CD14-positive monocyte (primary cell): ENCODE results near the gene ZNF445. TPM values are rescaled to one million over a fixed set of nuclear protein-coding genes. Genes with fewer than 3 reads are reported as not detected.

Experiments used
- DNase-seq, 3 donors: peaks; one replicate each; pipeline ENCODE4 v3.0.0-alpha.2; 2011 to 2022
- H2AFZ ChIP-seq: 2 replicates; pipeline ENCODE4 v1.6.0; 2012; ENCODE audit warnings: mild to moderate bottlenecking, low read depth, low read length, inconsistent platforms; ENCODE audit not compliant: insufficient read depth, poor library complexity, severe bottlenecking
- H3K27ac ChIP-seq, 2 donors: 1 replicate in 1 of 2; 2 replicates in 1 of 2; pipeline ENCODE4 v1.5.1; 2012 to 2013; ENCODE audit warnings: low read length in 2 of 2, control low read depth in 1 of 2, inconsistent platforms in 1 of 2, low read depth in 1 of 2, mild to moderate bottlenecking in 1 of 2
- H3K27me3 ChIP-seq, 2 donors: one replicate each; pipeline versions ENCODE4 v1.6.0 to v1.6.1; 2011 to 2013; ENCODE audit warnings: low read length in 2 of 2; ENCODE audit not compliant: control insufficient read depth in 2 of 2, insufficient read depth in 2 of 2
- H3K36me3 ChIP-seq, 2 donors: replicated peaks in 1 of 2; 1 replicate in 1 of 2; 2 replicates in 1 of 2; pipeline versions ENCODE4 v1.5.1 to v1.6.1; 2012 to 2013; ENCODE audit warnings: low read length in 2 of 2, control low read depth in 1 of 2, inconsistent platforms in 1 of 2, mild to moderate bottlenecking in 1 of 2; ENCODE audit not compliant: insufficient read depth in 2 of 2, control insufficient read depth in 1 of 2
- H3K4me1 ChIP-seq, 2 donors: 1 replicate in 1 of 2; 2 replicates in 1 of 2; pipeline versions ENCODE4 v1.5.1 to v1.6.1; 2012 to 2013; ENCODE audit warnings: low read length in 2 of 2, control low read depth in 1 of 2, inconsistent platforms in 1 of 2, mild to moderate bottlenecking in 1 of 2, moderate library complexity in 1 of 2; ENCODE audit not compliant: insufficient read depth in 2 of 2, control insufficient read depth in 1 of 2
- H3K4me2 ChIP-seq: replicated peaks from 2 replicates; pipeline ENCODE3; 2012; ENCODE audit warnings: low read length, moderate library complexity, mild to moderate bottlenecking; ENCODE audit not compliant: poor library complexity, severe bottlenecking; ENCODE audit errors: extremely low read depth
- H3K4me3 ChIP-seq, 3 experiments: fragments of 200-600 bp in 1 of 3; sonication (generic) in 1 of 3; replicated peaks in 1 of 3; 1 replicate in 2 of 3; 2 replicates in 1 of 3; pipeline ENCODE4 v1.5.1; 2011 to 2013; ENCODE audit warnings: low read length in 3 of 3, mild to moderate bottlenecking in 3 of 3, control low read depth in 2 of 3, low read depth in 2 of 3, inconsistent platforms in 1 of 3, moderate library complexity in 1 of 3
- H3K79me2 ChIP-seq: 2 replicates; pipeline ENCODE4 v1.6.0; 2012; ENCODE audit warnings: mild to moderate bottlenecking, control low read depth, inconsistent platforms, low read length, moderate library complexity; ENCODE audit not compliant: insufficient read depth
- H3K9ac ChIP-seq: 2 replicates; pipeline ENCODE4 v1.6.0; 2017; ENCODE audit warnings: low read length, mild to moderate bottlenecking; ENCODE audit not compliant: insufficient read depth, poor library complexity, severe bottlenecking
- H3K9me3 ChIP-seq, 2 donors: replicated peaks in 1 of 2; 1 replicate in 1 of 2; 2 replicates in 1 of 2; pipeline versions ENCODE4 v1.5.1 to v1.6.1; 2012 to 2013; ENCODE audit warnings: low read length in 2 of 2, control low read depth in 1 of 2; ENCODE audit not compliant: control insufficient read depth in 1 of 2, insufficient read depth in 1 of 2
- H4K20me1 ChIP-seq: 2 replicates; pipeline ENCODE4 v1.6.0; 2012; ENCODE audit warnings: mild to moderate bottlenecking, low read length, control low read depth, moderate library complexity; ENCODE audit not compliant: insufficient read depth
- H3K27ac Mint-ChIP-seq, 7 donors: one replicate each; pipeline ENCODE4 v1.8.0; 2020; ENCODE audit warnings: mild to moderate bottlenecking in 7 of 7, mixed read lengths in 7 of 7, moderate library complexity in 6 of 7, inconsistent platforms in 2 of 7
- H3K27me3 Mint-ChIP-seq, 3 donors: one replicate each; pipeline ENCODE4 v1.8.0; 2021 to 2022; ENCODE audit warnings: low read depth in 3 of 3, mild to moderate bottlenecking in 3 of 3, mixed read lengths in 3 of 3, moderate library complexity in 3 of 3, inconsistent platforms in 1 of 3
- H3K36me3 Mint-ChIP-seq, 2 donors: one replicate each; pipeline ENCODE4 v1.8.0; 2020; ENCODE audit warnings: mixed read lengths in 2 of 2, inconsistent platforms in 1 of 2, mild to moderate bottlenecking in 1 of 2
- H3K4me1 Mint-ChIP-seq: one replicate; pipeline ENCODE4 v1.8.0; 2020; ENCODE audit warnings: mild to moderate bottlenecking, mixed read lengths
- H3K4me3 Mint-ChIP-seq, 2 donors: one replicate each; pipeline ENCODE4 v1.8.0; 2020; ENCODE audit warnings: mild to moderate bottlenecking in 2 of 2, mixed read lengths in 2 of 2, moderate library complexity in 1 of 2
- H3K9me3 Mint-ChIP-seq, 7 donors: one replicate each; pipeline ENCODE4 v1.8.0; 2020 to 2022; ENCODE audit warnings: mixed read lengths in 7 of 7, mild to moderate bottlenecking in 6 of 7, moderate library complexity in 6 of 7, inconsistent platforms in 2 of 7
- CTCF ChIP-seq: fragments of 200-600 bp; IDR thresholded peaks from one replicate; pipeline ENCODE4 v1.8.0; 2022; ENCODE audit warnings: antibody characterized with exemption, mild to moderate bottlenecking
- WGBS: methylation state at CpG from one replicate; pipeline ENCODE4 v1.1.5; 2013; ENCODE audit warnings: missing lambda C conversion rate; ENCODE audit not compliant: insufficient coverage; 5-methylcytosine and 5-hydroxymethylcytosine counted together
- intact Hi-C, 2 donors: fragments of 100-400 bp; cut with micrococcal nuclease; formaldehyde crosslinking; loops; one replicate each; pipeline versions ENCODE4 v1.15.0 to v1.15.1; 2023
- polyA plus RNA-seq, 3 donors: library from polyadenylated mRNA; depleted of rRNA in 1 of 3; unstranded in 2 of 3; stranded (reverse) in 1 of 3; fragments of 300-500 nt in 2 of 3; fragments of >200 nt in 1 of 3; fragmentation: Illumina TruSeq in 2 of 3; gene quantifications; 1 replicate in 2 of 3; 2 replicates in 1 of 3; pipeline ENCODE4 v1.2.3, GENCODE V29; 2012 to 2021

The ZNF445 gene
- polyA plus RNA-seq, 3 donors, result 0.41 to 2.5 (median 1.1) TPM

- Histone ChIP-seq H3K36me3 (peaks cover 2 to 21% of the 10 kb centered on the region in 2 donors), H3K4me3 (peak overlapping the region; percentile 54 to 100 (median 90)), H3K9me3 (peaks cover 11 to 22% of the 10 kb centered on the region in 2 donors), H3K4me2 (peak overlapping the region; percentile 76), H2AFZ (peak overlapping the region; percentile 94), H3K27me3 (no peaks in the 10 kb centered on the region), H3K9ac (peak overlapping the region; percentile 88), H3K79me2 (peaks cover 57% of the 10 kb centered on the region), H4K20me1 (peaks cover 4% of the 10 kb centered on the region), H3K27ac (no peak overlapping the region), H3K4me1 (peaks cover 16% of the 10 kb centered on the region in 2 donors)
- Mint-ChIP-seq H3K27me3 (peaks cover 1 to 4% (median 1%) of the 10 kb centered on the region in 3 donors), H3K4me3 (peak overlapping the region; percentile 92), H3K9me3 (peaks cover 14 to 24% (median 20%) of the 10 kb centered on the region in 7 donors), H3K36me3 (peaks cover 13 to 28% of the 10 kb centered on the region in 2 donors), H3K27ac (peak overlapping the region in 3 of 7 donors; percentile 31 to 76 (median 32)), H3K4me1 (peaks cover 25% of the 10 kb centered on the region)
- no peak for DNase-seq
- 38% methylated on average over 2 of the region's 2 CpGs for WGBS
- intact Hi-C loops, result no loop called here
- TF ChIP-seq CTCF, result no peak
These were observed 32.0 kb upstream of the ZNF445 start for GRCh38 chr3:44509393-44509921.

DNA sequence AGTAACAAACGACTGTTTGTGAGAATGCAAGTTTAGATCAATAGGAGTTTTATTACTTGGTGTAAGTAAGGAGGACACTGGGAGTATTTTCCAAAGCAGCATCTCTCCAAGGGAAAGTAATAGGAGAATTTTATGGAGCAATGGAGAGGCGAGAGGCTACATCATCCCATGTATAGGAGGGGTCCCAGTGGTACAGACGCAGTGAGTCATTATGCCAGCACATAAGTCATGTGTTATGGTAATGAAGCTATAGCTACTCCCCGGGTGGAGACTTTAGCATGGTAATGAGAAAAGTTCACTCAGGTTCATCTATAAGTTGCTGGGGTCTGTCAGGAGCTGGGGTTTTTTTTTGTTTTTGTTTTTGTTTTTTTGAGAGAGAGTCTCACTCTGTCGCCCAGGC, 29.5 kb upstream of the ZNF445 start:
- H3K27me3 ChIP-seq, result no peaks in the 10 kb centered on the region
- H3K27ac Mint-ChIP-seq, result peak overlapping the region in 1 of 7 donors; percentile 40
- H4K20me1 ChIP-seq, result peaks cover 4% of the 10 kb centered on the region
- no peak overlapping the region for H3K4me3 Mint-ChIP-seq
- H3K9me3 ChIP-seq, result peaks cover 29 to 43% of the 10 kb centered on the region in 2 donors
- TF ChIP-seq CTCF, result no peak
- H3K27me3 Mint-ChIP-seq, result peaks cover 0 to 5% (median under 1%) of the 10 kb centered on the region in 3 donors
- H3K9me3 Mint-ChIP-seq, result peaks cover 25 to 41% (median 34%) of the 10 kb centered on the region in 7 donors
- H3K27ac ChIP-seq, result no peak overlapping the region
- no peak overlapping the region for H3K9ac ChIP-seq
- peaks cover 25% of the 10 kb centered on the region for H3K4me1 Mint-ChIP-seq
- WGBS, result 96% methylated on average over 4 of the region's 5 CpGs
- no peak overlapping the region for H3K4me2 ChIP-seq
- intact Hi-C loops, result no loop called here
- H2AFZ ChIP-seq, result no peak overlapping the region
- H3K36me3 ChIP-seq, result peaks cover 7 to 33% of the 10 kb centered on the region in 2 donors
- H3K79me2 ChIP-seq, result peaks cover 69% of the 10 kb centered on the region
- DNase-seq, result no peak
- H3K36me3 Mint-ChIP-seq, result peaks cover 26 to 47% of the 10 kb centered on the region in 2 donors
- H3K4me3 ChIP-seq, result no peak overlapping the region
- H3K4me1 ChIP-seq, result peaks cover 16% of the 10 kb centered on the region in 2 donors
